H9 (cell line): Measurements from ENCODE around the gene DHX36. TPM values are rescaled to one million over a fixed set of nuclear protein-coding genes. Genes with fewer than 3 reads are reported as not detected.
A peak's percentile ranks its signal among the peaks of the same experiment; 100 is the strongest.

Source experiments
- DNase-seq: peaks from one replicate; pipeline ENCODE4 v3.0.0-alpha.2; 2017
- H2AFZ ChIP-seq: one replicate; pipeline ENCODE4 v1.6.1; 2013; ENCODE audit warnings: mild to moderate bottlenecking, low read length, control low read depth, moderate library complexity
- H2AK5ac ChIP-seq: 2 replicates; pipeline ENCODE4 v1.6.1; 2013; ENCODE audit warnings: low read length, control low read depth, mixed read lengths; ENCODE audit not compliant: insufficient read length
- H2BK120ac ChIP-seq: one replicate; pipeline ENCODE4 v1.6.1; 2013; ENCODE audit warnings: low read depth, mild to moderate bottlenecking, low read length, control low read depth, inconsistent platforms; ENCODE audit not compliant: poor library complexity, severe bottlenecking
- H2BK12ac ChIP-seq: 2 replicates; pipeline ENCODE4 v1.6.1; 2013; ENCODE audit warnings: low read length, control low read depth, mixed read lengths, low read depth; ENCODE audit not compliant: insufficient read length
- H2BK15ac ChIP-seq: 2 replicates; pipeline ENCODE4 v1.6.1; 2013; ENCODE audit warnings: low read depth, low read length, control low read depth
- H2BK20ac ChIP-seq: one replicate; pipeline ENCODE4 v1.6.1; 2013; ENCODE audit warnings: low read depth, mild to moderate bottlenecking, low read length, control low read depth, inconsistent platforms; ENCODE audit not compliant: poor library complexity, severe bottlenecking
- H2BK5ac ChIP-seq: 2 replicates; pipeline ENCODE4 v1.6.1; 2013; ENCODE audit warnings: low read length, control low read depth, mixed read lengths; ENCODE audit not compliant: insufficient read length
- H3K14ac ChIP-seq: 2 replicates; pipeline ENCODE4 v1.6.1; 2013; ENCODE audit warnings: low read length, control low read depth; ENCODE audit not compliant: insufficient read depth
- H3K18ac ChIP-seq: 2 replicates; pipeline ENCODE4 v1.6.1; 2013; ENCODE audit warnings: low read depth, mild to moderate bottlenecking, mixed read lengths, low read length, control low read depth; ENCODE audit not compliant: insufficient read length
- H3K23ac ChIP-seq: 2 replicates; pipeline ENCODE4 v1.6.1; 2013; ENCODE audit warnings: low read length, control low read depth, mixed read lengths, low read depth; ENCODE audit not compliant: insufficient read length
- H3K23me2 ChIP-seq: 2 replicates; pipeline ENCODE4 v1.6.1; 2013; ENCODE audit warnings: low read depth, mild to moderate bottlenecking, mixed read lengths, low read length, control low read depth; ENCODE audit not compliant: insufficient read length, poor library complexity, severe bottlenecking
- H3K27ac ChIP-seq: 2 replicates; pipeline ENCODE4 v1.5.1; 2013; ENCODE audit warnings: low read length, control low read depth, mixed read lengths, low read depth; ENCODE audit not compliant: insufficient read length
- H3K27me3 ChIP-seq: 2 replicates; pipeline ENCODE4 v1.6.1; 2013; ENCODE audit warnings: low read length, control low read depth, inconsistent platforms; ENCODE audit not compliant: insufficient read depth
- H3K4ac ChIP-seq: 2 replicates; pipeline ENCODE4 v1.6.1; 2013; ENCODE audit warnings: low read depth, mild to moderate bottlenecking, control low read depth, inconsistent platforms, low read length, moderate library complexity
- H3K4me1 ChIP-seq: 2 replicates; pipeline ENCODE4 v1.6.1; 2013; ENCODE audit warnings: low read length, control low read depth, inconsistent platforms; ENCODE audit not compliant: insufficient read depth
- H3K4me2 ChIP-seq: 2 replicates; pipeline ENCODE4 v1.6.1; 2013; ENCODE audit warnings: low read length, control low read depth, mixed read lengths; ENCODE audit not compliant: insufficient read length, insufficient read depth
- H3K56ac ChIP-seq: 2 replicates; pipeline ENCODE4 v1.6.1; 2013; ENCODE audit warnings: low read depth, mild to moderate bottlenecking, mixed read lengths, low read length, control low read depth; ENCODE audit not compliant: insufficient read length
- H3K79me1 ChIP-seq: 2 replicates; pipeline ENCODE4 v1.6.1; 2013; ENCODE audit warnings: low read depth, mild to moderate bottlenecking, moderate library complexity, low read length, control low read depth, inconsistent platforms; ENCODE audit not compliant: insufficient read depth, poor library complexity, severe bottlenecking
- H3K79me2 ChIP-seq: 2 replicates; pipeline ENCODE4 v1.6.1; 2013; ENCODE audit warnings: low read length, control low read depth, inconsistent platforms; ENCODE audit not compliant: insufficient read depth
- H3K9ac ChIP-seq: 2 replicates; pipeline ENCODE4 v1.6.1; 2013; ENCODE audit warnings: low read length, control low read depth, mixed read lengths; ENCODE audit not compliant: insufficient read length; ENCODE audit errors: extremely low read depth
- H3K9me3 ChIP-seq: one replicate; pipeline ENCODE4 v1.6.1; 2013; ENCODE audit warnings: low read depth, low read length, inconsistent platforms; ENCODE audit not compliant: control insufficient read depth
- H3T11ph ChIP-seq: one replicate; pipeline ENCODE4 v1.6.1; 2013; ENCODE audit warnings: mild to moderate bottlenecking, low read length, control low read depth, inconsistent platforms
- H4K20me1 ChIP-seq: one replicate; pipeline ENCODE4 v1.6.1; 2013; ENCODE audit not compliant: control insufficient read depth, insufficient read length, insufficient read depth
- H4K5ac ChIP-seq: 2 replicates; pipeline ENCODE4 v1.6.1; 2013; ENCODE audit warnings: low read depth, mild to moderate bottlenecking, mixed read lengths, low read length, control low read depth; ENCODE audit not compliant: insufficient read length
- H4K8ac ChIP-seq: replicated peaks from 2 replicates; pipeline ENCODE4 v1.6.1; 2013; ENCODE audit warnings: low read length, control low read depth, mixed read lengths, low read depth; ENCODE audit not compliant: insufficient read length
- H4K91ac ChIP-seq: 2 replicates; pipeline ENCODE4 v1.6.1; 2013; ENCODE audit warnings: low read depth, mild to moderate bottlenecking, moderate library complexity, mixed read lengths, low read length, control low read depth; ENCODE audit not compliant: insufficient read length
- H3K27ac Mint-ChIP-seq, 3 experiments: 2 replicates in 2 of 3; 3 replicates in 1 of 3; pipeline ENCODE4 v1.8.0; 2020 to 2021; ENCODE audit warnings: mixed read lengths in 3 of 3, mild to moderate bottlenecking in 1 of 3, moderate library complexity in 1 of 3
- H3K27me3 Mint-ChIP-seq: 2 replicates; pipeline ENCODE4 v1.8.0; 2021; ENCODE audit warnings: low read depth, mild to moderate bottlenecking, moderate library complexity, mixed read lengths
- H3K36me3 Mint-ChIP-seq, 3 experiments: 2 replicates in 2 of 3; 3 replicates in 1 of 3; pipeline ENCODE4 v1.8.0; 2020 to 2021; ENCODE audit warnings: low read depth in 3 of 3, mixed read lengths in 3 of 3; ENCODE audit not compliant: insufficient read depth in 1 of 3
- H3K4me1 Mint-ChIP-seq, 2 experiments: 2 replicates each; pipeline ENCODE4 v1.8.0; 2020; ENCODE audit warnings: mixed read lengths in 2 of 2
- H3K4me3 Mint-ChIP-seq, 2 experiments: 2 replicates in 1 of 2; 3 replicates in 1 of 2; pipeline ENCODE4 v1.8.0; 2020 to 2021; ENCODE audit warnings: mild to moderate bottlenecking in 2 of 2, mixed read lengths in 2 of 2, moderate library complexity in 1 of 2
- H3K9me3 Mint-ChIP-seq, 2 experiments: 2 replicates in 1 of 2; 3 replicates in 1 of 2; pipeline ENCODE4 v1.8.0; 2020; ENCODE audit warnings: mild to moderate bottlenecking in 2 of 2, mixed read lengths in 2 of 2, moderate library complexity in 1 of 2
- CTCF ChIP-seq: fragments of 200-600 bp; sonication (generic); conservative IDR thresholded peaks from 3 replicates; pipeline ENCODE4 v1.8.0; 2021; ENCODE audit warnings: antibody characterized with exemption, mild to moderate bottlenecking
- WGBS: extraction: QIAGEN DNeasy Blood & Tissue Kit; methylation state at CpG from one replicate; pipeline ENCODE4 v1.1.7; 2013; ENCODE audit warnings: missing lambda C conversion rate, low lambda C conversion rate, mixed read lengths; ENCODE audit not compliant: insufficient read length; ENCODE audit errors: extremely low coverage; 5-methylcytosine and 5-hydroxymethylcytosine counted together
- total RNA-seq: library from RNA; stranded (reverse); gene quantifications from 2 replicates; pipeline ENCODE4 v1.2.1, GENCODE V29; 2021

The DHX36 gene
- total RNA-seq, 1 experiment from 2014 or later = 103 TPM

- WGBS = no CpG with 5 or more reads among the region's 11 CpGs
- H3K14ac ChIP-seq = no peak overlapping the region
- no peaks in the 10 kb centered on the region for H3K79me1 ChIP-seq
- no peak overlapping the region for H3K23ac ChIP-seq
- no peaks in the 10 kb centered on the region for H3K27me3 ChIP-seq
- Mint-ChIP-seq H3K9me3 (no peaks in the 10 kb centered on the region), H3K36me3 (peaks cover 18 to 46% (median 37%) of the 10 kb centered on the region in 3 experiments), H3K27ac (peak overlapping the region in 1 of 3 experiments; percentile 72; a peak in 2 of 7 replicates), H3K4me3 (no peak overlapping the region), H3K27me3 (no peaks in the 10 kb centered on the region), H3K4me1 (peaks cover 17 to 18% of the 10 kb centered on the region in 2 experiments)
- no peaks in the 10 kb centered on the region for H3K79me2 ChIP-seq
- H3K4me1 ChIP-seq = no peaks in the 10 kb centered on the region
- no peak overlapping the region for H2BK120ac ChIP-seq
- H4K5ac ChIP-seq = no peak overlapping the region
- no peak overlapping the region for H3K18ac ChIP-seq
- no peak overlapping the region for H2BK15ac ChIP-seq
- H3K9ac ChIP-seq = no peak overlapping the region
- peak; percentile 90 for DNase-seq
- H4K20me1 ChIP-seq = no peaks in the 10 kb centered on the region
- no peak overlapping the region for H2BK5ac ChIP-seq
- no peak overlapping the region for H4K8ac ChIP-seq
- no peaks in the 10 kb centered on the region for H3K23me2 ChIP-seq
- no peak overlapping the region for H2AFZ ChIP-seq
- peak; percentile 92 for TF ChIP-seq CTCF
- no peak overlapping the region for H3K4ac ChIP-seq
- H2AK5ac ChIP-seq = no peak overlapping the region
- no peak overlapping the region for H3K4me2 ChIP-seq
- H3K9me3 ChIP-seq = no peaks in the 10 kb centered on the region
- no peak overlapping the region for H3T11ph ChIP-seq
- H2BK12ac ChIP-seq = no peak overlapping the region
- H4K91ac ChIP-seq = no peak overlapping the region
- no peak overlapping the region for H3K56ac ChIP-seq
- no peak overlapping the region for H2BK20ac ChIP-seq
- no peak overlapping the region for H3K27ac ChIP-seq
Measured at GRCh38 chr3:154252759-154253638, 71.3 kb downstream of the DHX36 start.
